NCI-H2107 treated with DMSO at 0.1 percent for 48 hours (cell line): ENCODE results near the gene SH3PXD2B.
A peak's percentile ranks its signal among the peaks of the same experiment; 100 is the strongest.
"Not testable (repeated sequence)": the region's sequence is repeated elsewhere in the genome, so short reads cannot be mapped to it uniquely, and the experiment has no call there.

Experiments
- DNase-seq: peaks from one replicate; lab custom pipeline; 2025; ENCODE audit not compliant: unreplicated experiment; lab: John Stamatoyannopoulos, UW

SH3PXD2B gene

DNA sequence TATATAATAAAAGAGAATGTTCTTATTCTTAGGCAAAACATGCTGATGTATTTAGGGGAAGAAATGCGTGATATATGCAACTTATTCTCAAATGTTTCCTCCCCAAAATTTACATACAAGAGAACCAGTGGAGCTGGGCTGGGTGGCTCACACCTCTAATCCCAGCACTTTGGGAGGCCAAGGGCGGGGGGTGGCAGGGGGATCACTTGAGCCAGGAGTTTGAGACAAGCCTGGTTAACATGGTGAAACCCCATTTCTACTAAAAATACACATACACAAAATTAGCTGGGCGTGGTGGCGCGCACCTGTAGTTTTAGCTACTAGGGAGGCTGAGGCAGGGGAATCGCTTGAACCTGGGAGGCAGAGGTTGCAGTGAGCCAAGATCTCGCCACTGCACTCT lies 143.3 kb downstream of the SH3PXD2B start:
- DNase-seq, result no peak

GRCh38 chr5:172305380-172305779 lies 148.9 kb downstream of the SH3PXD2B start:
- DNase-seq, result no peak

- DNase-seq, result no peak
Measured at GRCh38 chr5:172303572-172304335, 150.6 kb downstream of the SH3PXD2B start.

GRCh38 chr5:172303162-172303561 lies 151.2 kb downstream of the SH3PXD2B start:
- no peak for DNase-seq

- no peak for DNase-seq
Measured at GRCh38 chr5:172302047-172302710, 152.1 kb downstream of the SH3PXD2B start.

DNA sequence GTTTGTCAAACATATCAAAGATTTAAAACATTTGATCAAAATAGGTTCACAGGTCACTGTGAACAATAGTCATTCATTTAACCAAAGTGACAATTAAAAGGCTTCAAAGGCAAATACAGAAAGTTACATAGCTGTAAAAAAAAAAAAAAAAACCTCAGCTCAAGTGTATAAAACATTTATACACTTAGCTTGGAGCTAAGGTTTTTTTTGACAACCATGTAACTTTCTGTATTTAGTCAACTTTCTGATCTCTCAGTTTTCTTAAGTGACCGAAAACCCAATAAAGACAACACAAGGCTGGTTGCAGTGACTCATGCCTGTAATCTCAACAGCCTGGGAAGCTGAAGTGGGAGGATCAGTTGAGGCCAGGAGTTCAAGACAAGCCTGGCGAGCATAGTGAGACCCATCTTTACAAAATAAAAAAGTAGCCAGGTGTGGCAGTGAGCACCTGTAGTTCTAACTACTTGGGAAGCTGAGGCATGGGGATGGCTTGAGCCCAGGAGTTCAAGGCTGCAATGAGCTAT lies 154.3 kb downstream of the SH3PXD2B start:
- DNase-seq, result no peak

GRCh38 chr5:172294831-172295230 lies 159.5 kb downstream of the SH3PXD2B start:
- DNase-seq, result no peak

GRCh38 chr5:172293745-172294342 lies 160.5 kb downstream of the SH3PXD2B start:
- no peak for DNase-seq

- DNase-seq, result peak; percentile 33
Measured at GRCh38 chr5:172293054-172293744, 161.1 kb downstream of the SH3PXD2B start.

- not testable (repeated sequence) for DNase-seq
Measured at GRCh38 chr5:172291837-172292236, 162.5 kb downstream of the SH3PXD2B start.

DNA sequence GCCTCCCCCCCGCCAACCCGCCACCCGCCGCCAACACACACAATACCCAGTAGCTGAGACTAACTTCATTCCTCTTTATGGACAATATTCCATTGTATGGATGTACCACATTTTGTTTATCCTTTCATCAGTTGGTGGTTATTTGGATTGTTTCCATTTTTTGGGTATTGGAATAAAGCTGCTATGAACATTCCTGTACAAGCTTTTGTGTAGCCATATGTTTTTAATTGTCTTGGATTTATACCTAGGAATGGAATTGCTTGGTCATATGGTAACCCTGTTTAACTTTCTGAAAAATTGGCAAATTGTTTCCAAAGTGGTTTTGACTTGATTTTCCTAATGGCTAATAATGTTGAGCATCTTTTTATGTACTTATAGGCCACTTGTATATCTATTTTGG lies 165.9 kb downstream of the SH3PXD2B start:
- DNase-seq, result no peak

DNA sequence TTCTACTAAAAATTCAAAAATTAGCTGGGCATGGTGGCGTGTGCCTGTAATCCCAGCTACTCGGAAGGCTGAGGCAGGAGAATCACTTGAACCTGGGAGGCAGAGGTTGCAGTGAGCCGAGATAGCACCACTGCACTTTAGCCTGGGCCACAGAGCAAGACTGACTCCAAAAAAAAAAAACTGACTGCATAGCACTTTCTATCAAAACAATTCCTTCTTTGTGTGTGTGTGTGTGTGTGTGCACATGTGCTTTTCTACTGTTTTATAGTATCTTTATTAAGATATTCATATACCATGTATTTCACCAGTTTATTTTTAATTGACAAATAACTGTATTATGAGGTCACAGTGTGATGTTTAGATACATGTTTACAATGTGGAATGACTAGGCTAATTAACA lies 167.2 kb downstream of the SH3PXD2B start:
- DNase-seq, result not testable (repeated sequence)

DNA sequence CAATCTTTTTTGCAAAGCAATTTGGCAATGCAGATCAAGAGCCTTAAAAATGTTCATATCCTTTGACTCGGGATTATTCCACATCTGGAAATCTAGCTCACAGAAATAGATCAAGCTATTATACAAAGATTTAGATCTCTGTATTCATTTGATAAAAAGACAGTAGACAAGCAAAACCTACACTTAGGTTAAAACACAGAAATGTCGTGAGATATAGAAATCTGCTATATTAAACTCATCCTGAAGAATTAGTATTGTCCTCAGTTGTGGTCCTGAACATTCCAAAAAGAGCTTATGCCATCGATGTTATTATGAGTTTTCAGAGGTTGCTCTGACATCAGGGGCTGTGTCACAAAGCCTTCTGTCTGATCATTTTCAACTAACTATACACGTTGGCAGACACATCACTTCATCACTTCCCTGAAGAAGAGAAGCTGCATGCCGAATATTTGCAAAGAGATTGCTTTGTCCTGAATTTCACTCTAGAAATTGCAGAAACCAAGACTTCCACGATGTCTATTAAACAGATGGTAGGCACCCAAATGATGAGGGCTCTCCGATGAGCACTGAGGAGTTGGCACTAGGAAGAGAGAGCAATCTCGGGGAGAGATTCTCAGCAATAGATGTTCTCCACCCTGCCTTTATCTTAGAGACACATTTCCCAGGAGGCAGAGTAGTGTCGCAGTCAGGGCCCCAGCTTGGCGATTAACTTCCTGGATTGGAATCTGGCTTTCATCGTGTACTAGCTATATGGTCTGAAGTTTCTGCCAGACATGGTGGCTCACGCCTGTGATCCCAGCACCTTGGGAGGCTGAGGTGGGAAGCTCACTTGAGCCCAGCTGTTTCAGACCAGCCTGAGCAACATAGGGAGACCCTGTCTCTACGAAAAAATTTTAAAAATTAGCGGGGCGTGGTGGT lies 168.8 kb downstream of the SH3PXD2B start:
- DNase-seq, result no peak

DNA sequence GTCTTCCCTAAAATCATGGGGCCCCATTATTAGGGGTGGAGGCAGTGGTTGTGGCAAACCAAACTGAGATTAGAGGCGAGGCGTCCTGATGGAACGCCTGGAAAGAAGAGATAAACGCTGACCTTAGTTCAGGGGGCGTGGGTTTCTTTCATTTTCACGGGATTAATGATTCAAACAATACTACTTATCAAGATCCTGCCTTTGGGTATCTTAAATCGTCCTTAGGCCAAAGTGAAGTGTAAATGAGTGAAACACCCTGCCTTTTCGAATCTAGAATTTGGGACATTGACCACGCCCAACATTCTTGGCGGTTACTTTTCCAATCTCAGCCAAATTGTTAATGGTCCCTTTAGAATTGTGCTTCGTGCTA lies 169.7 kb downstream of the SH3PXD2B start:
- DNase-seq, result no peak

DNA sequence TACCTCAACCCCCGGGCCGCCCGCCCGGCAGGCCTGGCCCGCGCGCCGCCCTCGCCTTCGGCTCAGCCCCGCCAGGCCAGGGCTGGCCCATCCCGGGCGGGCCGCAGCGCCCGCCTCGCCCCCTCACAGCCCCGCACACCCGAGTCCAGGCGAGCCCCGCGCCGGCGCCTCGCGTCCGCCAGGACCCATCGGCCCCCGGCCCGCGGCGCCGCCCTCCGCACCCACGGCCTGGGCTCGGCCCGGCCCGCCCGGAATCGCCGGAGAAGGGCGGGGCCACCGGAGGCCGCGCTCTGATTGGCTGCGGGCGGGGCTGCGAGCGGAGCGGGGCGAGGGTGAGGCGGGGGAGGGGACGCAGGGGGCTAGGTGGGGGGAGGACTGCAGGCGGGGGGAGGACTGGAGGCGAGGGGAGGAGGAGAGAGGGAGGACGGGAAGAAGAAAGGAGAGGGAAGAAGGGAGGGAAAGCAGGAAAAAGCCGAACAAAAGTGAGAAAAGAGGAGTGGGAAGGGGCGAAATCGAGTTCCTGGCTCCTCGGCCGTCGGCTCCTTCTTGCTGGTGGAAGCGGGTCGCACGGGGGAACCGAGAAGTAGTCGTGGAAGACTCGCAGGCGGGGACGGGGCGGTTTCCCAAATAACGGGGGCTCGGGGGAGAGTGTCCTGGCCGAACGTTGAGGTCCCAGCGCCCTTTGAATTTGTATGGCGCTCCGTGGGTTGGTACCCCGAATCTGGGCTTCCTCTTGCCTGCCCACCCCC lies 170.3 kb downstream of the SH3PXD2B start:
- DNase-seq, result no peak

- peak; percentile 26 for DNase-seq
Measured at GRCh38 chr5:172283020-172283861, 171.1 kb downstream of the SH3PXD2B start, which contains the start of gene UBTD2. UBTD2 (minus strand) TSS chr5:172283764; CDS start chr5:172283665, 99 bp downstream.

DNA sequence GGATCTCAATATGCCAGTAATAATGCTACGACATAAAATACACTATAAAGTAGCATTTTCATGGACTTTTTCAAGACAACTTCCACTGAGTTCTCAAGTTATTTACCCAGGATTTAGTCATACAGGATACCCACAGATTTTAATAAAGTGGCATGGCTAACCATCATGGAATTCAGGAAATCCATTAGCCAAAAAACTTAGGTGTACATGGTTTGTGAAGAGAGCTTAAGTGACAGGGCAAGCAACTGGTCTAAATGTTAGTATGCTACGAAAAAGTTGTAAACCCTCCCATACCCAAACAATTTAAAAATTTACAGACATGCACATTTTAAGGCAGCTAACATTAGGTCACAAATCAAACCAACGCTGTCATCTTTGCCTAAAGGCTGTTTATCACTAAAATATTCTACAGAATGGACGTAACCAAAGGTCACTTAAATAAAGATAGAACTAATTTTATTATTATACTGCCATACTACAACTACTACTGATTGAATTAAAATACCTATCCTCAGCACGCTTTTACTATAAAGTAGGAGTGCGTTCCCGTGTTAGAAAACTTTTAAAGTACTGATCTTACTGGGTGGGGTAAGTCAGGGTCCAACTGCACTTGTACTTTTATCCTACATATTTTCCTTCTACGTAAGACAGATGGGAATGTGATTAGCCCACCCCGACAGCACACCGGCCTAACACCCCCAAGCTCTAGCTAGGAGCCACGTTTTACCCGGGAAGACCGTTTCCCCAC lies 171.9 kb downstream of the SH3PXD2B start:
- DNase-seq, result no peak

DNA sequence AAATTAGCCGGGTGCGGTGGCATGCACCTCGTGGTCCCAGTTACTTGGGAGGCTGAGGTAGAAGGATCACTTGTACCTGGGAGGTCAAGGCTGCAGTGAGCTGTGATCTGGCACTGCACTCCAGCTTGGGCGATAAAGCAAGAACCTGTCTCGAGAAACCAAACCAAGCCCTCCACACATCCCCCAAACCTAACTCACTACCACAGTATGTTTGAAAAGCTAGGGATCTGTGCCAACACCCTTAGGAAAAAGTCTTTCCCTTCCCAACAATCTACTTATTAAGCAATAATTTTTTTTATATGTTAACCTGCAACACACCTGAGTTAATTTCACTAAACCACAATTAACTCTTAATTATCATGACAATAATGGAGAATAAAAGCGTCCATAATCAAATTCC lies 173.0 kb downstream of the SH3PXD2B start:
- no peak for DNase-seq
